SU-DHL-6 (cell line): ENCODE results near the gene CYP4A22.

Experiments used
- H2AFZ ChIP-seq: fragments of 200-600 bp; sonication (generic); 2 replicates; pipeline ENCODE4 v1.6.1; 2014; ENCODE audit warnings: low read depth, mild to moderate bottlenecking, moderate library complexity, mixed read lengths, antibody characterized with exemption, low read length; ENCODE audit not compliant: severe bottlenecking
- H3F3A ChIP-seq: fragments of 200-600 bp; shearing (Covaris generic); 2 replicates; pipeline ENCODE4 v1.6.0; 2016; ENCODE audit warnings: antibody characterized with exemption, mild to moderate bottlenecking; ENCODE audit not compliant: insufficient read depth
- H3K27ac ChIP-seq: fragments of 200-600 bp; sonication (generic); 2 replicates; pipeline ENCODE4 v1.5.1; 2016; ENCODE audit warnings: low read depth, mild to moderate bottlenecking, low read length, moderate library complexity, mixed read lengths
- H3K27me3 ChIP-seq: fragments of 200-600 bp; sonication (generic), shearing (Covaris generic); 2 replicates; pipeline ENCODE4 v1.6.0; 2014; ENCODE audit warnings: mild to moderate bottlenecking, low read length
- H3K36me3 ChIP-seq: fragments of 200-600 bp; sonication (generic); 2 replicates; pipeline ENCODE4 v1.6.1; 2014; ENCODE audit warnings: mild to moderate bottlenecking, low read length, mixed read lengths
- H3K4me2 ChIP-seq: fragments of 300-600, 200-600 bp; shearing (Covaris generic), sonication (generic); 2 replicates; pipeline ENCODE4 v1.6.0; 2014; ENCODE audit warnings: low read length, low read depth, mild to moderate bottlenecking; ENCODE audit not compliant: poor library complexity, severe bottlenecking
- H3K4me3 ChIP-seq: fragments of 200-600 bp; sonication (generic); 2 replicates; pipeline ENCODE4 v1.5.1; 2014; ENCODE audit warnings: antibody characterized with exemption, low read length, mild to moderate bottlenecking, mixed read lengths; ENCODE audit not compliant: insufficient read depth, poor library complexity, severe bottlenecking
- H3K79me2 ChIP-seq: fragments of 200-600 bp; sonication (generic); 2 replicates; pipeline ENCODE4 v1.6.1; 2014; ENCODE audit warnings: mild to moderate bottlenecking, low read length, moderate library complexity; ENCODE audit not compliant: insufficient read depth
- H3K9ac ChIP-seq: fragments of 200-600 bp; sonication (generic); 2 replicates; pipeline ENCODE4 v1.7.0; 2014; ENCODE audit warnings: mild to moderate bottlenecking, low read length
- H3K9me2 ChIP-seq: fragments of 200-600 bp; sonication (generic); replicated peaks from 2 replicates; pipeline ENCODE4 v1.6.1; 2014; ENCODE audit warnings: low read length; ENCODE audit not compliant: insufficient read depth
- H3K9me3 ChIP-seq: fragments of 200-600 bp; sonication (generic); 2 replicates; pipeline ENCODE4 v1.6.1; 2014; ENCODE audit warnings: low read length, mixed read lengths; ENCODE audit not compliant: insufficient read depth
- H4K20me1 ChIP-seq: fragments of 200-600 bp; sonication (generic); 2 replicates; pipeline ENCODE4 v1.6.1; 2014; ENCODE audit warnings: low read depth, mild to moderate bottlenecking, antibody characterized with exemption, low read length, moderate library complexity, mixed read lengths
- CTCF ChIP-seq: fragments of 200-600 bp; sonication (generic); IDR thresholded peaks from one replicate; pipeline ENCODE4 v1.5.1; 2017; ENCODE audit warnings: antibody characterized with exemption, mild to moderate bottlenecking, low read length, moderate library complexity; ENCODE audit not compliant: insufficient read depth, poor library complexity, severe bottlenecking
- EZH2phosphoT487 ChIP-seq: fragments of 200-600 bp; sonication (generic), shearing (Covaris generic); conservative IDR thresholded peaks from 2 replicates; pipeline ENCODE4 v1.6.1; 2018; ENCODE audit warnings: mild to moderate bottlenecking, antibody characterized with exemption, low read length, moderate library complexity, mixed read lengths

CYP4A22 gene

GRCh38 chr1:47187231-47187925 is 50.1 kb downstream of the CYP4A22 start:
- no peaks in the 10 kb centered on the region for H3K79me2 ChIP-seq
- no peak for TF ChIP-seq CTCF
- TF ChIP-seq EZH2phosphoT487: no peak
- no peaks in the 10 kb centered on the region for H3F3A ChIP-seq
- H3K9ac ChIP-seq: no peak overlapping the region
- no peaks in the 10 kb centered on the region for H3K9me2 ChIP-seq
- H3K4me2 ChIP-seq: no peak overlapping the region
- no peak overlapping the region for H3K4me3 ChIP-seq
- no peaks in the 10 kb centered on the region for H4K20me1 ChIP-seq
- no peak overlapping the region for H2AFZ ChIP-seq
- no peaks in the 10 kb centered on the region for H3K27me3 ChIP-seq
- H3K9me3 ChIP-seq: no peaks in the 10 kb centered on the region
- H3K27ac ChIP-seq: no peak overlapping the region
- H3K36me3 ChIP-seq: no peaks in the 10 kb centered on the region

GRCh38 chr1:47187926-47188250 is 50.6 kb downstream of the CYP4A22 start:
- H3K9me2 ChIP-seq: no peaks in the 10 kb centered on the region
- no peaks in the 10 kb centered on the region for H3K36me3 ChIP-seq
- no peaks in the 10 kb centered on the region for H3K9me3 ChIP-seq
- H4K20me1 ChIP-seq: no peaks in the 10 kb centered on the region
- no peaks in the 10 kb centered on the region for H3K79me2 ChIP-seq
- no peaks in the 10 kb centered on the region for H3K27me3 ChIP-seq
- H3F3A ChIP-seq: no peaks in the 10 kb centered on the region
- no peak overlapping the region for H3K4me3 ChIP-seq
- no peak overlapping the region for H3K27ac ChIP-seq
- H2AFZ ChIP-seq: no peak overlapping the region
- no peak overlapping the region for H3K4me2 ChIP-seq
- no peak for TF ChIP-seq CTCF
- no peak for TF ChIP-seq EZH2phosphoT487
- H3K9ac ChIP-seq: no peak overlapping the region

GRCh38 chr1:47188791-47189785 is 51.8 kb downstream of the CYP4A22 start:
- no peak overlapping the region for H3K4me3 ChIP-seq
- no peaks in the 10 kb centered on the region for H3K36me3 ChIP-seq
- no peaks in the 10 kb centered on the region for H3K79me2 ChIP-seq
- no peaks in the 10 kb centered on the region for H4K20me1 ChIP-seq
- no peaks in the 10 kb centered on the region for H3K9me2 ChIP-seq
- H3K4me2 ChIP-seq: no peak overlapping the region
- H2AFZ ChIP-seq: no peak overlapping the region
- no peak overlapping the region for H3K9ac ChIP-seq
- H3K27ac ChIP-seq: no peak overlapping the region
- no peaks in the 10 kb centered on the region for H3K9me3 ChIP-seq
- no peak for TF ChIP-seq EZH2phosphoT487
- no peak for TF ChIP-seq CTCF
- no peaks in the 10 kb centered on the region for H3K27me3 ChIP-seq
- H3F3A ChIP-seq: no peaks in the 10 kb centered on the region
